Fibroblast of lung (primary cell): ENCODE results near the gene DBH. TPM values are rescaled to one million over a fixed set of nuclear protein-coding genes. Genes with fewer than 3 reads are reported as not detected.

Experiments used
- DNase-seq, 2 donors: peaks; one replicate each; pipeline versions ENCODE4 v3.0.0 to v3.0.0-alpha.2; 2010; ENCODE audit warnings: low read depth in 2 of 2
- H2AFZ ChIP-seq: 2 replicates; pipeline ENCODE4 v1.5.1; 2012; ENCODE audit warnings: low read length, control low read depth, inconsistent platforms
- H3K27ac ChIP-seq: 2 replicates; pipeline ENCODE4 v1.5.1; 2011; ENCODE audit warnings: low read length, control low read depth; ENCODE audit not compliant: insufficient read depth
- H3K27me3 ChIP-seq: 2 replicates; pipeline ENCODE4 v1.5.1; 2011; ENCODE audit warnings: mild to moderate bottlenecking, low read length; ENCODE audit not compliant: control insufficient read depth, insufficient read depth
- H3K36me3 ChIP-seq: 2 replicates; pipeline ENCODE4 v1.5.1; 2011; ENCODE audit warnings: low read length; ENCODE audit not compliant: control insufficient read depth, insufficient read depth
- H3K4me1 ChIP-seq: 2 replicates; pipeline ENCODE4 v1.5.1; 2011; ENCODE audit warnings: low read length; ENCODE audit not compliant: control insufficient read depth, insufficient read depth; ENCODE audit errors: extremely low read depth
- H3K4me2 ChIP-seq: 2 replicates; pipeline ENCODE4 v1.5.1; 2011; ENCODE audit warnings: low read length, control low read depth; ENCODE audit not compliant: insufficient read depth; ENCODE audit errors: extremely low read depth
- H3K4me3 ChIP-seq, 4 experiments: fragments of 200-600 bp in 1 of 4; sonication (generic) in 1 of 4; replicated peaks in 1 of 4; 2 replicates each; pipeline ENCODE4 v1.5.1; 2011 to 2016; ENCODE audit warnings: low read length in 4 of 4, low read depth in 3 of 4, mild to moderate bottlenecking in 3 of 4, control low read depth in 2 of 4, inconsistent platforms in 1 of 4, mixed read lengths in 1 of 4; ENCODE audit not compliant: insufficient read depth in 1 of 4; ENCODE audit errors: control extremely low read depth in 1 of 4
- H3K79me2 ChIP-seq: 2 replicates; pipeline ENCODE4 v1.5.1; 2012; ENCODE audit warnings: mild to moderate bottlenecking, low read length, inconsistent platforms; ENCODE audit not compliant: control insufficient read depth, insufficient read depth
- H3K9ac ChIP-seq: 2 replicates; pipeline ENCODE4 v1.5.1; 2011; ENCODE audit warnings: mild to moderate bottlenecking, low read length, control low read depth; ENCODE audit not compliant: insufficient read depth
- H3K9me3 ChIP-seq: 2 replicates; pipeline ENCODE4 v1.5.1; 2012; ENCODE audit warnings: low read depth, low read length; ENCODE audit not compliant: control insufficient read depth, insufficient read depth
- H4K20me1 ChIP-seq: 2 replicates; pipeline ENCODE4 v1.5.1; 2011; ENCODE audit warnings: low read length; ENCODE audit not compliant: control insufficient read depth, insufficient read depth; ENCODE audit errors: extremely low read depth
- CTCF ChIP-seq, 2 donors: IDR thresholded peaks in 1 of 2; conservative IDR thresholded peaks in 1 of 2; 1 replicate in 1 of 2; 2 replicates in 1 of 2; pipeline ENCODE4 v1.5.1; 2011 to 2012; ENCODE audit warnings: low read length in 2 of 2, control low read depth in 1 of 2, inconsistent platforms in 1 of 2, low read depth in 1 of 2, mild to moderate bottlenecking in 1 of 2
- EZH2 ChIP-seq: IDR thresholded peaks from 2 replicates; pipeline ENCODE4 v1.5.1; 2012; ENCODE audit warnings: low read length, control low read depth, mild to moderate bottlenecking; ENCODE audit errors: missing control alignments
- polyA plus RNA-seq, 2 donors: library from polyadenylated mRNA; depleted of rRNA in 1 of 2; stranded (reverse) in 1 of 2; unstranded in 1 of 2; fragments of >200 nt; gene quantifications; 2 replicates each; pipeline ENCODE4 v1.2.1, GENCODE V29; 2011 to 2012; ENCODE audit warnings: missing spikeins in 1 of 2
- total RNA-seq: library from RNA; depleted of rRNA; stranded (reverse); fragments of >200 nt; gene quantifications from 2 replicates; pipeline ENCODE4 v1.2.1, GENCODE V29; 2014

The DBH gene
- total and polyA plus RNA-seq, 2 donors (not counting 1 experiment from before 2014, with no cell fraction given), result not detected

GRCh38 chr9:133704711-133705181, 68.6 kb downstream of the DBH start:
- H3K4me3 ChIP-seq, result no peak overlapping the region
- no peaks in the 10 kb centered on the region for H3K79me2 ChIP-seq
- H3K4me2 ChIP-seq, result no peak overlapping the region
- H3K4me1 ChIP-seq, result peaks cover 7% of the 10 kb centered on the region
- H3K27me3 ChIP-seq, result peaks cover 6% of the 10 kb centered on the region
- no peak overlapping the region for H2AFZ ChIP-seq
- no peaks in the 10 kb centered on the region for H3K9me3 ChIP-seq
- no peaks in the 10 kb centered on the region for H3K36me3 ChIP-seq
- no peak for DNase-seq
- H4K20me1 ChIP-seq, result no peaks in the 10 kb centered on the region
- H3K9ac ChIP-seq, result no peak overlapping the region
- TF ChIP-seq CTCF (conservative IDR thresholded peaks at IDR 0.05 in 1 of 2, IDR thresholded peaks at IDR 0.05 in 1 of 2; ENCODE audit: low read depth in 1 of 2, low read length in 2 of 2) (no peak), EZH2 (no peak)
- H3K27ac ChIP-seq, result no peak overlapping the region

GRCh38 chr9:133705576-133705975, 69.4 kb downstream of the DBH start:
- no peaks in the 10 kb centered on the region for H3K36me3 ChIP-seq
- no peaks in the 10 kb centered on the region for H4K20me1 ChIP-seq
- no peak overlapping the region for H3K9ac ChIP-seq
- H3K79me2 ChIP-seq, result no peaks in the 10 kb centered on the region
- TF ChIP-seq EZH2, result no peak
- no peak for TF ChIP-seq CTCF (conservative IDR thresholded peaks at IDR 0.05 in 1 of 2, IDR thresholded peaks at IDR 0.05 in 1 of 2; ENCODE audit: low read depth in 1 of 2, low read length in 2 of 2)
- H3K9me3 ChIP-seq, result no peaks in the 10 kb centered on the region
- DNase-seq, result no peak
- peaks cover 7% of the 10 kb centered on the region for H3K4me1 ChIP-seq
- no peak overlapping the region for H2AFZ ChIP-seq
- no peak overlapping the region for H3K4me2 ChIP-seq
- no peak overlapping the region for H3K4me3 ChIP-seq
- no peak overlapping the region for H3K27ac ChIP-seq
- H3K27me3 ChIP-seq, result peaks cover 6% of the 10 kb centered on the region

GRCh38 chr9:133706307-133707050, 70.3 kb downstream of the DBH start:
- peak in 1 of 2 donors; percentile 12 for DNase-seq
- Histone ChIP-seq H3K27ac (no peak overlapping the region), H3K9ac (no peak overlapping the region)

More at GRCh38 chr9:133706307-133707050, 70.3 kb downstream of the DBH start:
- no peaks in the 10 kb centered on the region for H3K36me3 ChIP-seq
- no peaks in the 10 kb centered on the region for H3K79me2 ChIP-seq
- H3K9me3 ChIP-seq, result no peaks in the 10 kb centered on the region
- peaks cover 10% of the 10 kb centered on the region for H3K4me1 ChIP-seq
- H3K4me3 ChIP-seq, result no peak overlapping the region
- H2AFZ ChIP-seq, result no peak overlapping the region
- H3K4me2 ChIP-seq, result no peak overlapping the region
- peaks cover 6% of the 10 kb centered on the region for H3K27me3 ChIP-seq
- no peaks in the 10 kb centered on the region for H4K20me1 ChIP-seq
- TF ChIP-seq EZH2, result no peak
- no peak for TF ChIP-seq CTCF (conservative IDR thresholded peaks at IDR 0.05 in 1 of 2, IDR thresholded peaks at IDR 0.05 in 1 of 2; ENCODE audit: low read depth in 1 of 2, low read length in 2 of 2)
